GM06990 (cell line): ENCODE measurements around the gene BCAR1.
A peak's percentile ranks its signal among the peaks of the same experiment; 100 is the strongest.

Experiments
- DNase-seq: peaks from one replicate; pipeline ENCODE4 v3.0.0-alpha.2; 2011; ENCODE audit not compliant: insufficient read length; ENCODE audit errors: extremely low read depth
- H3K27me3 ChIP-seq: replicated peaks from 2 replicates; pipeline ENCODE4 v1.6.0; 2011; ENCODE audit warnings: low read length; ENCODE audit not compliant: control insufficient read depth, insufficient read depth
- H3K36me3 ChIP-seq: 2 replicates; pipeline ENCODE4 v1.5.1; 2011; ENCODE audit warnings: low read length; ENCODE audit not compliant: control insufficient read depth, insufficient read depth
- H3K4me3 ChIP-seq: replicated peaks from 2 replicates; pipeline ENCODE4 v1.5.1; 2011; ENCODE audit warnings: low read depth, mild to moderate bottlenecking, control low read depth, low read length
- TF ChIP-seq, protein P1 (sequence below): IDR thresholded peaks from 2 replicates; pipeline ENCODE4 v1.5.1; 2011; ENCODE audit warnings: low read length, control low read depth, mild to moderate bottlenecking, inconsistent platforms; ENCODE audit not compliant: insufficient read depth, poor library complexity, severe bottlenecking

BCAR1 gene

DNA sequence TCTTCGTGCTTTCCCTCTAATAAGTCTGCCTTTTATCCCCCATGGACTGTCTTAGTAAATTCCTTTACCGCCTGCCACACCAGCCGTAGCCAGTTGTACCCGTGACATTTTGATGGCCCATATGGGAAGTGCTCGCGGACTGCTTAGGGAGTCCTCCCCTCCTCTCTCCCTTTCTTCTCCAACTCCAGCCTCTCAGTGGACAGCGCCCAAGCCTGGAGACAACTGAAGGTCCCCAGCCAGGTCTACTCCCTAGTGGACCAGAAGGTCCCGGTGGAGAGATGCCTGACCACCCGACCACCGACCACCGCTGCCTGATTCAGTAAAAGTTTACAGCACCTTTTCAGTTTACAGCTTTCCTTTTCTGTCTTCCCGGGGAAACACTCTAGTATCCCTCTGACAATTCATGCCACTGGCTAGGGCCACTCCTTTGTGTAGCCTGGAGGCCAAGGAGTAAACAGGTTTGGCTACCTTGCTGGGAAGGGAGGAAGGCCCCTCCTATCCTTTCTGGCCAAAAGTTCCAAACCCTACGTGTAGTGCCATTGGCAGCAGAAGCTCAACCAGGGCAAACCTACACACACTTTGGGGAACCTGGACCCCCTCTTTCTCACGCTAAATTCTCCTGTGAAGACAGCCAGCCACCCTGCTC lies 62.5 kb downstream of the BCAR1 start:
- no peak for DNase-seq

DNA sequence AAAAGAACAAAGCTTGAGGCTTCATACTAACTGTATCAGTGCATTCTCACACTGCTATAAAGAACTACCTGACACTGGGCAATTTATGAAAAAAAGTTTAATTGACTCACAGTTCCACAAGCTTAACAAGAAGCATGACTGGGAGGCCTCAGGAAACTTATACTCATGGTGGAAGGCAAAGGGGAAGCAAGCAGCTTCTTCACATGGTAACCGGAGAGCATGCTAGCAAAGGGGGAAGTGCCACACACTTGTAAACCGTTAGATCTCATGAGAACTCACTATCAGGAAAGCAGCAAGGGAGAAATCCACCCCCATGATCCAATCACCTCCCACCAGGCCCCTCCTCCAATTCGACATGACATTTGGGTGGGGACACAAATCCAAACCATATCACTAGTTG lies 69.8 kb downstream of the BCAR1 start:
- TF ChIP-seq, protein P1, sequence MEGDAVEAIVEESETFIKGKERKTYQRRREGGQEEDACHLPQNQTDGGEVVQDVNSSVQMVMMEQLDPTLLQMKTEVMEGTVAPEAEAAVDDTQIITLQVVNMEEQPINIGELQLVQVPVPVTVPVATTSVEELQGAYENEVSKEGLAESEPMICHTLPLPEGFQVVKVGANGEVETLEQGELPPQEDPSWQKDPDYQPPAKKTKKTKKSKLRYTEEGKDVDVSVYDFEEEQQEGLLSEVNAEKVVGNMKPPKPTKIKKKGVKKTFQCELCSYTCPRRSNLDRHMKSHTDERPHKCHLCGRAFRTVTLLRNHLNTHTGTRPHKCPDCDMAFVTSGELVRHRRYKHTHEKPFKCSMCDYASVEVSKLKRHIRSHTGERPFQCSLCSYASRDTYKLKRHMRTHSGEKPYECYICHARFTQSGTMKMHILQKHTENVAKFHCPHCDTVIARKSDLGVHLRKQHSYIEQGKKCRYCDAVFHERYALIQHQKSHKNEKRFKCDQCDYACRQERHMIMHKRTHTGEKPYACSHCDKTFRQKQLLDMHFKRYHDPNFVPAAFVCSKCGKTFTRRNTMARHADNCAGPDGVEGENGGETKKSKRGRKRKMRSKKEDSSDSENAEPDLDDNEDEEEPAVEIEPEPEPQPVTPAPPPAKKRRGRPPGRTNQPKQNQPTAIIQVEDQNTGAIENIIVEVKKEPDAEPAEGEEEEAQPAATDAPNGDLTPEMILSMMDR, result no peak
- Histone ChIP-seq H3K27me3 (no peaks in the 10 kb centered on the region), H3K36me3 (no peaks in the 10 kb centered on the region), H3K4me3 (no peak overlapping the region)
- no peak for DNase-seq

More for the DNA sequence above, 62.5 kb downstream of the BCAR1 start:
- Histone ChIP-seq H3K36me3 (no peaks in the 10 kb centered on the region), H3K27me3 (no peaks in the 10 kb centered on the region; the same call in 1 of the 2 replicates), H3K4me3 (no peak overlapping the region)
- TF ChIP-seq, protein P1, result no peak

DNA sequence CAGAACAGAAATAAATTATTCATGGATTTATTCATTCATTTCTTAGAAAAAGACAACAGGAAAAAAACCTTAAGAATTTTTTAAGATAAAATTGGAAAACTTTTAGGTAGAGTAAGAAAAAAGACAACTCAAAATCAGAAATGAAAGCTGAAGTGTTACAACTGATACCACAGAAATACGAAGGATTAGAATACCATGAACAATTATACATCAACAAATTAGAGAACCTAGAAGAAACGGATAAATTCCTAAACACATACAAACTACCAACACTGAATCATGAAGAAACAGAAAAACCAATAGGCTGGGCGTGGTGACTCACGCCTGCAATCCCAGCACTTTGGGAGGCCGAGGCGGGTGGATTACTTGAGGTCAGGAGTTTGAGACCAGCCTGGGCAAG lies 72.2 kb downstream of the BCAR1 start:
- TF ChIP-seq, protein P1, result no peak
- DNase-seq, result peak; percentile 37
- H3K4me3 ChIP-seq, result no peak overlapping the region
- H3K27me3 ChIP-seq, result no peaks in the 10 kb centered on the region
- H3K36me3 ChIP-seq, result no peaks in the 10 kb centered on the region
